D341Med (cell line): ENCODE data around the gene SLC12A7.

ENCODE experiments used
- DNase-seq: peaks from one replicate; pipeline ENCODE4 v3.0.0; 2012; ENCODE audit warnings: low spot score

SLC12A7 gene

DNA sequence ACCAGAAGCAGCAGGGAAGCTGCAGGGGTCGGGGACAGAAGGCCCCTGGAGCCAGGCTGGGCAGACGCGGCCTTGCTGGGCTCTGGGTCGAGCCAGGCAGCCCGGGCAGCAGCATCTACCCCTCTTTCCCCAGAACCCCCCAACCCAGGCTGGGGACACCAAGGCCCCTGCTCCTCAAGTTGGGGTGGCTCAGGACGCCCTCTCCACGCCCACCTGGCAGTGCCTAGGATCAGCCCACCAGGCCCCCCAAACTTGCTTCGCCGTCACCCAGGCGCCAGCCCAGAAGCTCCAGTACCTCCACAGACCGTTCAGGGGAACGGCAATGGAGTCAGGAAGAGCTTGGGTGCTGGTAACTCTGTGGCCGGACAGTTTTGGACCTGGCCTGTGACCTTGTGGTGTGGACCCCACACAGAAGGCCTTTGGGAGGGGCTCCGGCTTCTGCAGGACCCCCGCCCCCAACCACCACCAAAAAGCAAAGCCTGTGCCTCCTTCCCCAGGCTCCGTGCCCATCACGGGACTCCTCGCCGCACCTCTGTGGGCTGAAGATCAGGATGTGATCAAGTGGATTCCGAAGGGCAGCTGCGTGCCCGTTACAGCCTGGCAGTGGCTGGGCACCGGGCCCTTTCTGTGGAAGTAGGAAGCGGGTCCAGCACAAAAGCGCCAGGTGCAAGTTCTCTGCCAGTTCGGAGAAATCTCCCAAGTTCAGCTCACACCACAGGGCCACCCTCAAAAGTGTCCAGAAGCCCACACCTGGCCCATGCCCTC is 2.1 kb downstream of the SLC12A7 start:
- no peak for DNase-seq

- no peak for DNase-seq
Observed at GRCh38 chr5:1108865-1109174, 3.0 kb downstream of the SLC12A7 start.

DNA sequence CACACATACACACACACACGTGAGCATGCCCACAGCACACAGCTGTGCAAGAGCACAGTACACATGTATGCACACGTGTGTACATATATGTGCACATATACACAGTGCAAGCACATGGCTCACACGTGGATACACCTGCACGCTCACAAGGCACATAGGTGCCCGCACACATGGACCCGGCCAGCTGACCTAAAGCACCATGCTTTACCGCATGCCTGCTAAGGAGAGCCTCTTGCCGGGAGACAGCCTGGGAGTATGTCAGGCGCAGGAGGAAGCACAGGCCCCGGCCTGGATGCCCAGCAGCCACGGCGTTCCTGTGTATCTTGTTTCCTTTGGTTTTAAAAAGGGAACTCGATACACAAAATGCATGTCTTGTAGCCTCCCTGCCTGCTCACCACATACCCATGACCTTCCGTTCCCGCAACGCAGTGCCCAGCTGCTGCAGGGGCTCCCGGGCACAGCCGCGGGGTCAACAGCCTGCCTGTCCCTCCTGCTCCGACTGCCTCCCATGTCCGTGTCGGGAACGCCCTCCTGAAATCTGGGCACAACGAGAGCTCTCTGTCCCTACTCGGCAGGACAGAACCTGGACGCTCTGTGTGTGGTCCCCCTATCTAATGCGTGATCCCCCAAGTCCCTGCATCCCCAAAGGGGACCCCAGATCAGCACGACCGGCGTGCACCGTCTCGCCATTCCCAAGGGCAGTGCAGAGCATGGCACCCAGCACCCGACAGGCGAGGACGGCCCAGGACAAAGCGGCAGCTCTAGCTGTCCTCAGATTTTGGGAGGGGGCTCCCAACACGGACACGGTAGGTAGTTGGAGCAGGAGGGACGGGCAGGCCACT is 3.6 kb downstream of the SLC12A7 start:
- DNase-seq: no peak

DNA sequence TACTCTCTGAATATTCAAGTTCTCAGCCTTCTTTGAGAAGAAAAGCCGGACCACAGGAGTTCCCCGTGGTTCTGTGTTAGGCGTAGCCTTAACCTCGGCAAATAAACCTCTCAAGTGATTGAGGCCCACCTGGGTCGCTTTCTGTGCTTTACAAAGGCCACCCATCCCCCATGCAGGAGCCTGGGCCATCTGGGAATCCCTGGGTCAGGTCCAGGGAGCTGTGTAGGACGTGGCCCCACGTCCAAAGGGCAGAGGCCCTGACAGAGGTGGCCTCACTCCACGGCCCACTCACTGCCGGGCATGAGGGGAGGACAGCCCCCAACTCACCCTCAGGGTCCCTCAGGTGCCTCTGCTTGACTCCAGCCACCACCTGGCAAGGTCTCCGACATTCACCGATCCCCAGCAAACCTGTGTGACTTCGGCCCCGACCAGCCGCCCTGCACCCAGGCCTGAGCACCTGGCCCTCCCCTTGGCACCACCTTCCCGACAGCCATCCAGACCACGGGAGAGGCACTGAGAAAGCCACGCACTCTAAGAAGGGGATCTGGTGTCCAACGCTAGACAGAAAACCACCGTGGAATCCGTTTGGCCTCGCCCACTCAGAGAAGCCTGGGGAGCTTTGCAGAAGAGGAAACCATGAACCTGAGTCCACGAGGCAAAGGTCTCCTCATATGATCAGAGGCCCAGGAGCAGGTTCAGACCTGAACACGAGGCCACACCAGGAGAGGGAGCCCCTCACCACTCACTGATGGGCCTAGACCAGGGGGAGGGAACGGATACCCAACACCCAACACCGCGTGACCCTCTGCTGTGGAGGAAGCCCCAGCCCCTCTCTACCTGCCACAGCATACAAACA is 4.5 kb downstream of the SLC12A7 start:
- DNase-seq: no peak

DNA sequence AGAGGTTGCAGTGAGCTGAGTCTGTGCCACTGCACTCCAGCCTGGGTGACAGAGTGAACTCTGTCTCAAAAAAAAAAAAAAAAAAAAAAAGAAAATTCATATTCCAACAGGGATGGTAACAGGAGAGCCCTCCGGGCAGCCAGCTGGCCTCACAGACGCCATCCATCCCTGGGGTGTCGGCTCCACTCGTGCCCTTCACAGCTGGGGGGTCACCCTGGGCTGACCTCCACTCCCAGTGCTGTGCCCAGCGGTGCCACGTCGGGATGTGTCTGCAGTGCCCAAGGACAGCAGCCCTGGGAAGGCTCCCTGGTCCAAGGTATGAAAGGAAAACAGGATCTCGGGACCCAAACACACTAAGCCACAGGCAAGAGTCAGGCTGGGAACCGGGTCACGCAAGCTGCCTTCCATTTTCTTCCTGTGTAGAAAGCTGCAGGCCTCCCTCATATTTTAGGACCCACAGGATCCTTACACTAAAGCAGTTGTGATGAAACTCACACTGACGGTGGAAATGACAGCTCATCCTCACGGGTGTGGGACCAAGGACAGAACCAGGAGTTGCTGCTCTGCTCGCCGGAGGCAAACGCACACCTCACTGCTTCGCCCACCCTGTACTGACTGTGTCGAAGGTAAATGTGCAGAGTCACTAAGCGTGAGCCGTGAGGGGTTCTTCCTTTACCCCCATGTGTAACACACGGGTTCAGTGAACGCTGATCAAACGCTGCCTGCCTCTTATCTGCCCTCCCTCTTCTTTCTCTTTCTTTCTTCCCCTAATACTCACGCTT is 5.3 kb downstream of the SLC12A7 start:
- DNase-seq: no peak

- DNase-seq: no peak
Observed at GRCh38 chr5:1105350-1106265, 6.3 kb downstream of the SLC12A7 start.

DNA sequence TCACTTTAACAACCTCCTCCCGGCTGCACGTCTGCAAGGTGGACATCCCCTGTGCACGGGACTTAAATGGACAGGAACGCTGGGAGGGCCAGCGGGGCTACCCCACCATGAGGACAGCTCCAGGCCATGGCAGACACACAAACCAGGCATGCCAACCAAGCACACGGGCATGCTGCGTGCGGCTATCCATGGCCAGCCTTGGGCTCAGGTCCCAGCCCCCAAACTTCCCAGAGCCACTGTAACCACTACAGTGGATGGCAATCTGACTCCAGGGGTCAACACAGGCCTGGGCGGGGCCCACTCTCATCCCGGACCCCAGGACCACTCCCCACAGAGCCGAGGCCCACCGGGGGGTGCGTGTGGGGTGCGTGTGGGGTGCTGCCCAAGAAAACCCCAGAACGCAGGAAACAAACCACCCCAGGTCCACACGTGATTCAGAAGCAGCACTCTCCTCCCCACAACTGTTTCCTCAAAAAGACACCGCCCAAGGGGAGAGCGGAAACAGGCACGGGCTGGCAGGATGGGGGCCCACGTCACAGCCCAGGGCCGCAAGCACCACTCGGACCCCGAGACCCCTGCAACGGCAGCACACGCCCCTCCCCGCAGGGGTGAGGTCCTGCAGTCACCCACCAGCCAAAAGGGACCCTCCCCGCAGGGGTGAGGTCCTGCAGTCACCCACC is 7.4 kb downstream of the SLC12A7 start:
- no peak for DNase-seq

DNA sequence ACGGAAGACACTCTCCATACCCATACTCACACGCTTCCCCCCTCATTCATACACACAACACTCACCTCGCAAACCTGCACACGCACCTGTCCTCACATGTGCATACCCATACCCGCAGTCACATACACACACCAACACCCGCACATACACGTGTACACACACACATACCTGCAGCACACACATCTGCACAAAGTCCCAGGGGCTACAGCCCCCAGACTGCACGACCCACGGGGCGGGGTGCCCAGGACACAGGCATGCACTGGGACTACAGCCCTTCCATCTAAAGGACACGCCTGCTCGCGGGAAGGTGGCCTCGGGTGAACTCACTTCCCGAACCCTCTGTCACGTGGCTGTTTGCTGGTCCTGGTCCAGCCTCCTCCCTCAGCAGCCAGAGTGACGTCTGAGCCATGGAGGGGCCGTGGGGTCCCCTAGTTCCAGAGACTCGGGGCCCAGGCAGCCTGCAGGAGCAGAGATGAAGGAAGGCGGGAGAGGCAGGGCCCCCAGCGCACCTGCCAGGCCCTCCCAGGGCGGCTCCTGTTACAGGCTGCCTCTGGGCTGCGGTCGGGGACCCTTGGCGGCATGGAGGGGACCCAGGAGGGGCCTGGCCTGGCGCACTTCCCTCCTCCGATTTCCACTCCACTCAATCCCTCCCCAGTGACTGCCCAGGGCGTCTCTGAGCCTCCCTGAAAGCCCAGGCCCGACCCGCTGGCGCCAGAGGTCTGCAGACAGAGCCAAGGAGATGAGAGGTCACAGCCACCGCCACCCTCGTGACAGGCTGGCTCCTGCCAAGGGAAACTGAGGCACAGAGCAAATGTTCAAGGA is 8.1 kb downstream of the SLC12A7 start:
- no peak for DNase-seq

- DNase-seq: no peak
Observed at GRCh38 chr5:1103093-1103492, 8.8 kb downstream of the SLC12A7 start.

DNA sequence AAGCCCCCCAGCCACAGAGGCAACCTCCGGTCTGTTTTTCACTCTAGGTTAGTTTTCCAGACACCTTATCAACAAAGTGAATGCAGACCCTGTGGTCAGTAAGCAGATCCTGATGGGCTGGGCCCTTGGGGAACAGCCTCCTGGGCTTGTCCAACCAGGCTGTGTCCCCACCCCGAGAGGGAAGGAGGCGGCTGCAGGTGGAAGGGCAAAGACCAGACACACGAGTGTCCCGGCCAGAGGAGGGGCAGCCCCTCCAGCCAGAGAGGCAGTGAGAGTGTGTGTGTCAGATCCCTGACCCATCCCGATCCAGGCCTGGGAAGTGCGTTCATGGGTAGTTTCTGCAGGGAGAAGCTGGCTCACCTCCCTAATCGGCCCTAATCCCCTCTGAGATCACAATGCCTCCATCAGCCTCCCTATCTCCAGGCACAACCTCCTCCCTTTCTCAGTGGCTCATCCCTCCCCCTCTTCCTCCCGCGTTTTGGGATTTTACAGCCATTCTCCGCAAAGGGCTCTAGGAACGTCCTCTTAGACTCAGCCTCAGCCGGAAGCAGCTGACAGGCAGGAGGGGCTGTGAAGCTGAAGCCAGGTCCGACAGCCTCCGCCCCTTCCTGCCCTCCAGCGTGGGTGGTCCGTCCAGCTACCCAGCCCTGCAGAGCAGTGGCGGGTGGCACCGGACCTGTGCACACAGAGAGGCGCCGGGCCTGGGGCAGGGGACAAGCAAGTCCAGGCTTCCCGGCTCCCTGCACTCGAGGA is 9.7 kb downstream of the SLC12A7 start:
- DNase-seq: no peak

DNA sequence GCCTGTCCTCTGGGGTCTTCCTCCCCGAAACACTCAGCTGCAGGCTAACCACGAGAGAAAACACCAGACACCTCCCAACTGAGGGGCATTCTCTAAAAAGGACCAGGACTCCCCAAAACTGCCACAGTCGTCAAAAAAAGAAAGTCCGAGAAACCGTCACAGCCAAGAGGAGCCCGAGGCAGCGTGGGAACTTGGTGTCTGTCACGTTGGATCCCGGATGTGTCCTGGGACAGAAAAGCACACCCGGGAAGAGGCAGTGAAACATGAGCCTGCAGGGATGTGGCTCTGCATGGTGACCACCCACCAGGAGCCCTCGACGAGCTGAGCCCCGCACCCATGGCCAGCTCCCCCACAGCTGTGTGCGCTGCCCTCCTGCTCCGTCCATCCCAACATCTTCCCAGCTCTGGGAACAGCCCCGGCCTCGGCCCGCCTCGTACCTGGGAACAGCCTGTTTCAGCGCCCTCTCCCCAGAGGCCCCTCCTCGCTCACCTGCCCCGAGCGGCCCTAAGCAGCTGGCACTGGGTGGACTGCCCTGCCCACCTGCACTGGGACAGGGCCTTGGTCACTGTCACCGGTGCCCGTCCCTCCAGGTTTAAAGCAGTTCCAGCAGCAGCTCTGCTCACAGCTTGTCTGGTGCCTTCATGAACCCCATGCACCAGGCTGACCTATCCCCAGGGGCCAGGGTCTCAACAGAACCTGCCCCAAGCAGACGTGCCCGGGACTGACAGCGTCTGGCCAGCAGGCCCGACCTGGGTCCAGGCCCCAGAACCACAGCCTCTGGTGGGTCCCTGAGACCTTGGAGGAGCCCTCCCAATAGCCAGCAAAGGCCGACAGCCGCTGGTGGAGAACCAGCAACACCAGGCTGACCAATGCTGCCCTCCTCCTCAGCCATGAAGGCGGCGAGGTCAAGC is 10.9 kb downstream of the SLC12A7 start:
- no peak for DNase-seq

GRCh38 chr5:1099926-1100663 is 11.8 kb downstream of the SLC12A7 start:
- DNase-seq: no peak

- no peak for DNase-seq
Observed at GRCh38 chr5:1098986-1099597, 12.8 kb downstream of the SLC12A7 start.

DNA sequence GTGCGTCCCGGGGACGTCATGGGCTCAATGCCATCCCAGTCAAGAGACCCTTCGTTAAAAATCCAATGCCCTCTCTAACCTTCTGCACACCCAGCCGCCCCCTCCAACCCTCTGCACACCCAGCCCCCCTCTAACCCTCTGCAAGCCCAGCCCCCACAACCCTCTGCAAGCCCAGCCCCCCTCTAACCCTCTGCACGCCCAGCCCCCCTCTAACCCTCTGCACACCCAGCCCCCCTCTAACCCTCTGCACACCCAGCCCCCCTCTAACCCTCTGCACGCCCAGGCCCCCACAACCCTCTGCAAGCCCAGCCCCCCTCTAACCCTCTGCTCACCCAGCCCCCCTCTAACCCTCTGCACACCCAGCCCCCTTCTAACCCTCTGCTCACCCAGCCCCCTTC is 13.9 kb downstream of the SLC12A7 start:
- DNase-seq: peak; percentile 50

GRCh38 chr5:1097381-1097987 is 14.4 kb downstream of the SLC12A7 start:
- DNase-seq: no peak

DNA sequence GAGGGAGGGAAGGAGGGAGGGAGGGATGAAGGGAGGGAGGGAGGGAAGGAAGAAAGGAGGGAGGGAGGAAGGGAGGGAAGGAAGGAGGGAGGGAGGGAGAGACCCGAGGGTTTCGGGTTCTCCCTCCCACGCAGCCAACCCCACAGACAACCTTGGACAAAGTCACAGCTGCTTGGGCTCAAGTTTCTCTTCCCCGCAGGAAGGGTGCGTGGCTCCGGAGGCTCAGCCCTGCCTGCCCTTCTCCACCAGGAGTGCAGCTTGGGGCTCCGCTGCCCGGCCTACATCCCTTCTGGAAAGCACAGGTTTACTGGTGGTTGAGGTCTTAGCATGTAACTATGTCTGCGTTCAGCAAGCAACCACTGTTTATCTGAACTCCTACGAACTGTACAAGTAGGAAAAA is 15.0 kb downstream of the SLC12A7 start:
- DNase-seq: no peak
